GM13977 (cell line): Measurements from ENCODE around the gene TNPO2.
"Not testable (repeated sequence)": the region's sequence is repeated elsewhere in the genome, so short reads cannot be mapped to it uniquely, and the experiment has no call there.

Experiments used
- DNase-seq: peaks from one replicate; pipeline ENCODE4 v3.0.0; 2012; ENCODE audit warnings: low spot score
- CTCF ChIP-seq: IDR thresholded peaks from 2 replicates; pipeline ENCODE4 v1.5.1; 2012; ENCODE audit warnings: mild to moderate bottlenecking, control low read depth; ENCODE audit not compliant: insufficient read depth; ENCODE audit errors: extremely low read depth, missing control alignments
- in situ Hi-C: fragments of 300-500 bp; cut with MboI; formaldehyde crosslinking; loops from one replicate; pipeline ENCODE4 v1.12.0; 2022; ENCODE audit warnings: low sequenced_read_pairs, low pct_unique_long_range_greater_than_20kb, mixed read lengths, inconsistent platforms; ENCODE audit not compliant: unreplicated experiment

The TNPO2 gene

GRCh38 chr19:12680034-12680433, 43.7 kb downstream of the TNPO2 start:
- no peak for TF ChIP-seq CTCF
- in situ Hi-C loops, result no loop called here
- DNase-seq, result no peak

GRCh38 chr19:12678039-12678438, 45.7 kb downstream of the TNPO2 start:
- in situ Hi-C loops, result loop anchor here (10.0 kb wide), 1 partner anchor 113 kb away; no protein-coding TSS in a partner anchor
- not testable (repeated sequence) for DNase-seq

GRCh38 chr19:12676928-12677327, 46.8 kb downstream of the TNPO2 start:
- no peak for DNase-seq
- no peak for TF ChIP-seq CTCF
- in situ Hi-C loops, result loop anchor here (10.0 kb wide), 1 partner anchor 112 kb away; no protein-coding TSS in a partner anchor

- peak; percentile 85 for DNase-seq
Measured at GRCh38 chr19:12676384-12676792, 47.3 kb downstream of the TNPO2 start.

GRCh38 chr19:12675940-12676339, 47.8 kb downstream of the TNPO2 start:
- in situ Hi-C loops, result loop anchor here (10.0 kb wide), 1 partner anchor 111 kb away; no protein-coding TSS in a partner anchor
- TF ChIP-seq CTCF, result no peak
- DNase-seq, result no peak

More at GRCh38 chr19:12676384-12676792, 47.3 kb downstream of the TNPO2 start:
- peak; percentile 88 for TF ChIP-seq CTCF
- in situ Hi-C loops, result loop anchor here (10.0 kb wide), 1 partner anchor 112 kb away; no protein-coding TSS in a partner anchor

GRCh38 chr19:12675399-12675798, 48.3 kb downstream of the TNPO2 start:
- DNase-seq, result no peak
- in situ Hi-C loops, result loop anchor here (10.0 kb wide), 1 partner anchor 111 kb away; no protein-coding TSS in a partner anchor
- TF ChIP-seq CTCF, result no peak

GRCh38 chr19:12672744-12673143, 51.0 kb downstream of the TNPO2 start:
- TF ChIP-seq CTCF, result no peak
- in situ Hi-C loops, result loop anchor here (10.0 kb wide), 1 partner anchor 108 kb away; no protein-coding TSS in a partner anchor
- DNase-seq, result no peak
